ENCODE results near the gene TRDMT1.

DNA sequence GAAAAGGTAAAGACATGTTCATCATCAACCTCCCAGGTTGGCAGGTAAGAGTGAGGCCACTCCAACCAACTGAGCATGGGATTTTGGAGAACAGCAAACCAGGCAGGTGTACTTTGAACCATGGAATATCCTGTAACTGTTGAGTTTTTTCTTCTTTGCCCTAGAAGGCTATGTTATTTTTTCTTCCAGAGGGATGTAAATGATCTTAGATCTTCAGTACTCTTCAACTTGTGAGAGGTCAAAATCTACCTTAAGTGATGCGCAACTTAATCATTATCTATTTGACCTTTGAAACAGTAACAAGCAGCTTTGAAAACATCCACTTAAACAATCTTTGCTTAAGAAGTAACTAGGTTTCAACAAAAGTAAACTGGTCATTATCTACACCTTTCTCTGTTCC, 71.7 kb downstream of the TRDMT1 start, which contains the start of gene CUBN:
- TF ChIP-seq, protein P1, sequence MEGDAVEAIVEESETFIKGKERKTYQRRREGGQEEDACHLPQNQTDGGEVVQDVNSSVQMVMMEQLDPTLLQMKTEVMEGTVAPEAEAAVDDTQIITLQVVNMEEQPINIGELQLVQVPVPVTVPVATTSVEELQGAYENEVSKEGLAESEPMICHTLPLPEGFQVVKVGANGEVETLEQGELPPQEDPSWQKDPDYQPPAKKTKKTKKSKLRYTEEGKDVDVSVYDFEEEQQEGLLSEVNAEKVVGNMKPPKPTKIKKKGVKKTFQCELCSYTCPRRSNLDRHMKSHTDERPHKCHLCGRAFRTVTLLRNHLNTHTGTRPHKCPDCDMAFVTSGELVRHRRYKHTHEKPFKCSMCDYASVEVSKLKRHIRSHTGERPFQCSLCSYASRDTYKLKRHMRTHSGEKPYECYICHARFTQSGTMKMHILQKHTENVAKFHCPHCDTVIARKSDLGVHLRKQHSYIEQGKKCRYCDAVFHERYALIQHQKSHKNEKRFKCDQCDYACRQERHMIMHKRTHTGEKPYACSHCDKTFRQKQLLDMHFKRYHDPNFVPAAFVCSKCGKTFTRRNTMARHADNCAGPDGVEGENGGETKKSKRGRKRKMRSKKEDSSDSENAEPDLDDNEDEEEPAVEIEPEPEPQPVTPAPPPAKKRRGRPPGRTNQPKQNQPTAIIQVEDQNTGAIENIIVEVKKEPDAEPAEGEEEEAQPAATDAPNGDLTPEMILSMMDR (conservative IDR thresholded peaks at IDR 0.05; ENCODE audit: low read length): no peak
- no peak for TF ChIP-seq EZH2phosphoT487 (IDR thresholded peaks at IDR 0.05; ENCODE audit: borderline replicate concordance, low read depth, low read length)
